Mucosa of descending colon (tissue), 3 donors: ENCODE measurements around the gene CHST12. TPM values are rescaled to one million over a fixed set of nuclear protein-coding genes. Genes with fewer than 3 reads are reported as not detected.

Experiments
- ATAC-seq: fragments of 200-7000 bp; cut with Tn5 transposase; one replicate; pipeline ENCODE4 v1.9.1; 2020; ENCODE audit warnings: mild to moderate bottlenecking, moderate library complexity
- DNase-seq, 3 donors: peaks; one replicate each; pipeline ENCODE4 v3.0.0-alpha.2; 2020
- H3K36me3 ChIP-seq: fragments of 200-600 bp; one replicate; pipeline ENCODE4 v1.8.0; 2021; ENCODE audit warnings: low read depth, mild to moderate bottlenecking
- H3K4me1 ChIP-seq: fragments of 200-600 bp; one replicate; pipeline ENCODE4 v1.8.0; 2021; ENCODE audit warnings: low read depth, mild to moderate bottlenecking
- H3K4me3 ChIP-seq: fragments of 200-600 bp; one replicate; pipeline ENCODE4 v1.8.0; 2021; ENCODE audit warnings: mild to moderate bottlenecking
- H3K9me3 ChIP-seq: fragments of 200-600 bp; one replicate; pipeline ENCODE4 v1.8.0; 2021; ENCODE audit warnings: mild to moderate bottlenecking
- intact Hi-C, 2 donors: fragments of 100-400 bp; cut with DNase I in 1 of 2; cut with micrococcal nuclease in 1 of 2; formaldehyde crosslinking; loops; one replicate each; pipeline versions ENCODE4 v1.11.0 to v1.11.1; 2022; cut with DNase I, micrococcal nuclease
- long read RNA-seq, 2 donors: library from polyadenylated mRNA; unstranded; transcript quantifications; one replicate each; pipeline ENCODE4 v2.0.0, GENCODE V29; 2019 to 2021
- total RNA-seq, 3 donors: library from RNA; stranded (reverse); fragmentation: NEBNext Ultra II Directional in 2 of 3; extraction: Animal tissue kit (Norgen Biotek cat#: 25700) in 2 of 3; gene quantifications; one replicate each; pipeline versions ENCODE4 v1.2.1 to v1.2.4, GENCODE V29; 2021 to 2023
- TF ChIP-seq, protein P1 (sequence below): fragments of 200-600 bp; IDR thresholded peaks from one replicate; pipeline ENCODE4 v1.8.0; 2022; ENCODE audit warnings: antibody characterized with exemption, mild to moderate bottlenecking
- donor health status: DM: no; HTN: no; CAD: no; lungs with moderate emphysema.
- donor health status: DM: no; HTN: no; CAD: no.
- donor health status: DM: no; HTN: yes; CAD: no.

CHST12 gene
- total RNA-seq = 10 to 100 TPM; 10.7 to 20.9 (median 12.2) TPM
- long read RNA-seq, donor 1, full-length matches to known transcripts = 39 of 69 reads
- long read RNA-seq, donor 1, partial matches to known transcripts = 7 of 69 reads
- long read RNA-seq, donor 1, other reads (novel, unspliced or antisense) = 23 of 69 reads
- long read RNA-seq, donor 2, full-length matches to known transcripts = 16 of 23 reads
- long read RNA-seq, donor 2, partial matches to known transcripts = 0 of 23 reads
- long read RNA-seq, donor 2, other reads (novel, unspliced or antisense) = 7 of 23 reads

DNA sequence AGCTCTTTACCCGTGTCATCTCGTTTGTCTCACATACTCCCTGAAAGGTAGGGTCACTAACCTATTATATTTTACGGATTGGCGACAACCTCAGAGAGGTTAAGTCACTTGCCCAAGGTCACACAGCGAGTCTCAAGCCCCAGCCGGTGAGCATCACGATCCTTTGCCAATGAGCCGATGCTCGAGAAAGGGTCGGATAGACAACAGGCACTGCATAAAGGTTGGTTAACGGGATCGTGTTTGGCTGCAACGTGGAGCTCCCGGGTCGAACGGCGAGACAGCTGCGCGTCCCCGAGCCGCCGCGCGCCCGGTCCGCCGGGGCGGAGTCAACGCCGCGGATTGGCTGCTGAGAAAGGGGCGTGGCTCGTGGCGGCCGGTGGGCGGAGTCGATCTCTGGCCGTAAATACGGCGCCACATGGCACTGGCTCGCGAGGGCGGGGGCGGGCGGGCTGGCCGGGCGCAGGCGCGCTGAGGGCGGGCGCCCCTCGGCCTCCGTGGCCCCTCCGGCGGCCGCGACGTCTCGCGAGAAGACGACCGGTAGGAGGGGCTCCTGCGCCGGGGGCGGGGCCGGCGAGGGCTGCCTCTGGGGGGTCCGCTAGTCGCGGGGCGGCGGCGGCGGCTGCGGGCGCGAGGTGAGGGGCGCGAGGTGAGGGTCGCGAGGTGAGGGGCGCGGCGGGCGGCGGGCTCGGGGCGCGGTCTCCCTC, at the start of gene CHST12:
CHST12 (plus strand) TSS at position 598 of the 704 bp plus-strand sequence. CDS start 29,029 bp downstream, outside the sequence.
- TF ChIP-seq, protein P1, sequence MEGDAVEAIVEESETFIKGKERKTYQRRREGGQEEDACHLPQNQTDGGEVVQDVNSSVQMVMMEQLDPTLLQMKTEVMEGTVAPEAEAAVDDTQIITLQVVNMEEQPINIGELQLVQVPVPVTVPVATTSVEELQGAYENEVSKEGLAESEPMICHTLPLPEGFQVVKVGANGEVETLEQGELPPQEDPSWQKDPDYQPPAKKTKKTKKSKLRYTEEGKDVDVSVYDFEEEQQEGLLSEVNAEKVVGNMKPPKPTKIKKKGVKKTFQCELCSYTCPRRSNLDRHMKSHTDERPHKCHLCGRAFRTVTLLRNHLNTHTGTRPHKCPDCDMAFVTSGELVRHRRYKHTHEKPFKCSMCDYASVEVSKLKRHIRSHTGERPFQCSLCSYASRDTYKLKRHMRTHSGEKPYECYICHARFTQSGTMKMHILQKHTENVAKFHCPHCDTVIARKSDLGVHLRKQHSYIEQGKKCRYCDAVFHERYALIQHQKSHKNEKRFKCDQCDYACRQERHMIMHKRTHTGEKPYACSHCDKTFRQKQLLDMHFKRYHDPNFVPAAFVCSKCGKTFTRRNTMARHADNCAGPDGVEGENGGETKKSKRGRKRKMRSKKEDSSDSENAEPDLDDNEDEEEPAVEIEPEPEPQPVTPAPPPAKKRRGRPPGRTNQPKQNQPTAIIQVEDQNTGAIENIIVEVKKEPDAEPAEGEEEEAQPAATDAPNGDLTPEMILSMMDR = no peak
- Histone ChIP-seq H3K4me3 (peak within 1 kb of the TSS; percentile 77), H3K36me3 (no peaks in the 10 kb centered on the region), H3K4me1 (peaks cover 12% of the 10 kb centered on the region), H3K9me3 (no peaks in the 10 kb centered on the region)
- peak; percentile 94 for ATAC-seq
- intact Hi-C loops = no loop called here
- peak; percentile 96 to 97 (median 97) for DNase-seq

DNA sequence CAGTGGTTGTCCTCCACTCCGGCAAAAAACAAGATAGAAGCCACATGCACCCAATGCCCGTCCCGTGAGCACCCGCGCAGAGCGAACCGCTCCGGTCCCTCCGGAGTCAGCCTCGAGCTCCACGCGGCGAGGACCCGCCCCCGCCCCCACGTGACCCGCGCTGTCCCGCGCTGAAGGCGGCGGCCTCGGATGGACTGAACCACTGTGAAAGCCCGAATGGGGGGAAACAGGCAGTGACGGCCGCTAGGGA, 49.5 kb upstream of the CHST12 start:
- H3K4me1 ChIP-seq = peaks cover 25% of the 10 kb centered on the region
- TF ChIP-seq, protein P1 = no peak
- DNase-seq = peak; percentile 90 to 93 (median 93)
- peak; percentile 87 for ATAC-seq
- H3K9me3 ChIP-seq = no peaks in the 10 kb centered on the region
- peak overlapping the region; percentile 22 for H3K4me3 ChIP-seq
- H3K36me3 ChIP-seq = peaks cover 10% of the 10 kb centered on the region
- intact Hi-C loops = no loop called here

DNA sequence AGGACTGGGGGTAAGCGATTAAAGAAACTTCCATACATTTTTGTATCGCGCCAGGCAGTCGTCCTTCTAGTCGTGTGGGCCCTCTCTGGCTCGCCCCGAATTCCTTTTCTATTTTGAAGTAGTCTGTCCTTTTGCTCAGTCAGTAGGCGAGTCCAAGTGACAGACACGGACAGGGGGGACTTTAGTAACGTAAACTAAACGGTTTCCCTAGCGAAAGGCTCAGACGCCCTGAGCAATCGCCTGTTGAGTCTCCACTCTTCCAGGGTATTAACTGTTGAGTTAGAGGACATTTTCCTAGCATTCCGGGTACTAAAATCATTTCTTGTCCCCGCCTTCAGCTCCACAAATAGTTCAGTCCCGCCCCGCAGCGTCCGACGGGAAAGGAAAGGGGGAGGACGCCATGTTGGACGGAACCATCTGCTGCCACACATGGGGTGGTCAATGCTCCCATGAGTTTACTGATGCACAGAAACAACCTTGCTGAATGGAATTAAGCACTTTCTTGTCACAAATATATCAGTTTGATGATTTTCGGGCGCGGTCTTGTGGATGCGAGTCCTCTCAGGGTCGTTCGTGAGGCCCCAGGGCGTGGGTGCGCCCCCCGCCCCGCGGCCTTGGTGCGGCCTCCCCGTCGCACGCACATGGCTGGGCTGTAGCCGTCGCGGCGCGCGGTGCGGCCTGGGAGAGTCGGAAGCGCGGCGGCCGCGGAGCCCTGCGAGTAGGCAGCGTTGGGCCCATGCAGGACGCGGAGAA, 49.0 kb upstream of the CHST12 start, which contains the start of gene EIF3B:
EIF3B (plus strand) TSS at position 642 of the 753 bp plus-strand sequence; CDS start at position 737, 95 bp downstream.
- intact Hi-C loops = no loop called here
- Histone ChIP-seq H3K4me1 (peaks cover 28% of the 10 kb centered on the region), H3K4me3 (peak within 1 kb of the TSS; percentile 94), H3K36me3 (peaks cover 10% of the 10 kb centered on the region), H3K9me3 (no peaks in the 10 kb centered on the region)
- peak; percentile 93 for ATAC-seq
- TF ChIP-seq, protein P1 = no peak
- peak; percentile 90 to 93 (median 91) for DNase-seq

DNA sequence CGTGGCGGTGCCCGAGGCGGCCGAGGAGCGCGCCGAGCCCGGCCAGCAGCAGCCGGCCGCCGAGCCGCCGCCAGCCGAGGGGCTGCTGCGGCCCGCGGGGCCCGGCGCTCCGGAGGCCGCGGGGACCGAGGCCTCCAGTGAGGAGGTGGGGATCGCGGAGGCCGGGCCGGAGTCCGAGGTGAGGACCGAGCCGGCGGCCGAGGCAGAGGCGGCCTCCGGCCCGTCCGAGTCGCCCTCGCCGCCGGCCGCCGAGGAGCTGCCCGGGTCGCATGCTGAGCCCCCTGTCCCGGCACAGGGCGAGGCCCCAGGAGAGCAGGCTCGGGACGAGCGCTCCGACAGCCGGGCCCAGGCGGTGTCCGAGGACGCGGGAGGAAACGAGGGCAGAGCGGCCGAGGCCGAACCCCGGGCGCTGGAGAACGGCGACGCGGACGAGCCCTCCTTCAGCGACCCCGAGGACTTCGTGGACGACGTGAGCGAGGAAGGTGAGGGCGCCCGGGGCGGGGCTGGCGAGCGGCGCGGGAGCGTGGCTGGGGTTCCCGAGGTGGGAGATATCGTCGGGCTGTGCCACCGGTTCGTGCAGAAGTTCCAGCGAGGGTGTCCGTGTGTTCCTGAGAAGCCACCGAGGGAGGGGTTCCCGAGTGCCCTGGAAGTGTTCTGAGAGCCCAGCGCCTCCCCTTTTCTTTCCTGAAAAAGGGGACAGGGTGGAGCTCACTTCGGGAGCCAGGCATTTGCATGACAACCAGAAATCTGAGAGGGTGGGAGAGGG, 48.3 kb upstream of the CHST12 start:
- Histone ChIP-seq H3K4me3 (peak overlapping the region; percentile 94), H3K4me1 (peaks cover 28% of the 10 kb centered on the region), H3K36me3 (peaks cover 10% of the 10 kb centered on the region), H3K9me3 (no peaks in the 10 kb centered on the region)
- TF ChIP-seq, protein P1 = no peak
- intact Hi-C loops = no loop called here
- DNase-seq = peak; percentile 17 to 61 (median 53)
- ATAC-seq = peak; percentile 0

DNA sequence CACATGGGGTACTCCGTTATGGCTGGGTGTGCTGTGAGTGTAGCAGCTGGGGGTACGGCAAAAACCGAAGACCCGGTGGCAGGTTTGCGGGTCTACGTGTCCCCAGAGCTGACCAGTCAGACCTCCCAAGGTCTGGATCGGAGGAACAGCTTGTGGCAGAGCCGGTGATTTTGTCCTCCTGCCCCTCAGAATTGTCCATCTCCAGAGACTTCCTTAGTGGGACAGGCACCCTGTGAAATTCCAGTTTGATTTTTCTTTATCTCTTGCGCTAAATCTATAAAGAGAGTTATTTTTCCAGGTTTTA, 47.8 kb upstream of the CHST12 start:
- Histone ChIP-seq H3K36me3 (peaks cover 10% of the 10 kb centered on the region), H3K9me3 (no peaks in the 10 kb centered on the region), H3K4me3 (peak overlapping the region; percentile 94), H3K4me1 (peaks cover 28% of the 10 kb centered on the region)
- ATAC-seq = no peak
- DNase-seq = no peak
- TF ChIP-seq, protein P1 = no peak
- intact Hi-C loops = no loop called here
